HepG2 (cell line): ENCODE data around the gene PDK2. TPM values are rescaled to one million over a fixed set of nuclear protein-coding genes. Genes with fewer than 3 reads are reported as not detected.

Source experiments
- ATF7 ChIP-seq, 2 experiments: fragments of 450-650 bp in 1 of 2; sonication (generic) in 1 of 2; formaldehyde crosslinking in 1 of 2; IDR thresholded peaks; 2 replicates each; pipeline versions ENCODE4 v1.4.0 to v1.6.1; 2016 to 2020; ENCODE audit warnings: antibody characterized with exemption in 1 of 2, mild to moderate bottlenecking in 1 of 2, missing genetic modification reagents in 1 of 2
- CEBPZ ChIP-seq: IDR thresholded peaks from 2 replicates; pipeline ENCODE4 v1.6.1; 2012; ENCODE audit warnings: low read length, improper control_type of control experiment
- FOXC1 ChIP-seq: sonication (generic); formaldehyde crosslinking; IDR thresholded peaks from 2 replicates; pipeline ENCODE4 v1.8.0; 2022; ENCODE audit warnings: mild to moderate bottlenecking, missing genetic modification reagents, borderline replicate concordance
- GABPB1 ChIP-seq: IDR thresholded peaks from 2 replicates; pipeline ENCODE4 v1.6.1; 2016; ENCODE audit warnings: mild to moderate bottlenecking, missing genetic modification reagents, moderate library complexity, missing compliant biosample characterization
- JUNB ChIP-seq: sonication (generic); formaldehyde crosslinking; IDR thresholded peaks from 2 replicates; pipeline ENCODE4 v1.8.0; 2022; ENCODE audit warnings: missing genetic modification reagents, mild to moderate bottlenecking, borderline replicate concordance
- UBTF ChIP-seq: sonication (generic); formaldehyde crosslinking; IDR thresholded peaks from 2 replicates; pipeline ENCODE4 v1.4.0; 2020; ENCODE audit warnings: mild to moderate bottlenecking, missing genetic modification reagents
- ZNF205 ChIP-seq: IDR thresholded peaks from 2 replicates; pipeline ENCODE4 v1.6.1; 2018; ENCODE audit warnings: missing biosample characterization, missing genetic modification reagents
- ZNF263 ChIP-seq: sonication (generic); formaldehyde crosslinking; IDR thresholded peaks from 2 replicates; pipeline ENCODE4 v1.4.0; 2020; ENCODE audit warnings: missing genetic modification reagents
- ZNF446 ChIP-seq: sonication (generic); formaldehyde crosslinking; IDR thresholded peaks from 2 replicates; pipeline ENCODE4 v1.5.0; 2020; ENCODE audit warnings: mild to moderate bottlenecking, missing genetic modification reagents
- ZNF503 ChIP-seq: sonication (generic); formaldehyde crosslinking; IDR thresholded peaks from 2 replicates; pipeline ENCODE4 v1.4.0; 2020; ENCODE audit warnings: missing genetic modification reagents
- ZNF574 ChIP-seq: sonication (generic); formaldehyde crosslinking; IDR thresholded peaks from 2 replicates; pipeline ENCODE4 v1.4.0; 2020; ENCODE audit warnings: missing genetic modification reagents
- ZNF615 ChIP-seq: sonication (generic); formaldehyde crosslinking; IDR thresholded peaks from 2 replicates; pipeline ENCODE4 v1.5.0; 2020; ENCODE audit warnings: mild to moderate bottlenecking, missing genetic modification reagents, borderline replicate concordance
- ZNF660 ChIP-seq: sonication (generic); formaldehyde crosslinking; IDR thresholded peaks from 2 replicates; pipeline ENCODE4 v1.5.1; 2020; ENCODE audit warnings: mild to moderate bottlenecking, low read depth, missing genetic modification reagents, borderline replicate concordance
- ZSCAN21 ChIP-seq: sonication (generic); formaldehyde crosslinking; IDR thresholded peaks from 2 replicates; pipeline ENCODE4 v1.8.0; 2022; ENCODE audit warnings: mild to moderate bottlenecking, missing genetic modification reagents, moderate library complexity, borderline replicate concordance
- polyA plus RNA-seq, 8 experiments: library from polyadenylated mRNA; depleted of rRNA in 3 of 8; stranded (reverse) in 7 of 8; unstranded in 1 of 8; fragments of >200 nt; fragmentation: Illumina TruSeq in 4 of 8; extraction: Trizol in 4 of 8; gene quantifications; 2 replicates each; pipeline versions ENCODE4 v1.2.1 to v1.2.3, GENCODE V29; 2011 to 2016; ENCODE audit warnings: low read depth in 4 of 8, missing spikeins in 1 of 8, mixed read lengths in 1 of 8; ENCODE audit not compliant: insufficient read depth in 1 of 8
- total RNA-seq, 5 experiments: library from RNA; depleted of rRNA; stranded (reverse); fragments of >200 nt; fragmentation: Illumina TruSeq; extraction: Trizol; gene quantifications; 2 replicates each; pipeline ENCODE4 v1.2.3, GENCODE V29; 2016; ENCODE audit warnings: low read depth in 1 of 5
- TF ChIP-seq, protein P1 (sequence below): sonication (generic); formaldehyde crosslinking; IDR thresholded peaks from 2 replicates; pipeline ENCODE4 v1.5.1; 2020; ENCODE audit warnings: missing genetic modification reagents, mild to moderate bottlenecking, borderline replicate concordance

The PDK2 gene
- total and polyA plus RNA-seq, 2 of the 13 experiments (the other 11 are each of a cell fraction or from before 2014, with no cell fraction given) = 18.5 to 59.7 TPM

DNA sequence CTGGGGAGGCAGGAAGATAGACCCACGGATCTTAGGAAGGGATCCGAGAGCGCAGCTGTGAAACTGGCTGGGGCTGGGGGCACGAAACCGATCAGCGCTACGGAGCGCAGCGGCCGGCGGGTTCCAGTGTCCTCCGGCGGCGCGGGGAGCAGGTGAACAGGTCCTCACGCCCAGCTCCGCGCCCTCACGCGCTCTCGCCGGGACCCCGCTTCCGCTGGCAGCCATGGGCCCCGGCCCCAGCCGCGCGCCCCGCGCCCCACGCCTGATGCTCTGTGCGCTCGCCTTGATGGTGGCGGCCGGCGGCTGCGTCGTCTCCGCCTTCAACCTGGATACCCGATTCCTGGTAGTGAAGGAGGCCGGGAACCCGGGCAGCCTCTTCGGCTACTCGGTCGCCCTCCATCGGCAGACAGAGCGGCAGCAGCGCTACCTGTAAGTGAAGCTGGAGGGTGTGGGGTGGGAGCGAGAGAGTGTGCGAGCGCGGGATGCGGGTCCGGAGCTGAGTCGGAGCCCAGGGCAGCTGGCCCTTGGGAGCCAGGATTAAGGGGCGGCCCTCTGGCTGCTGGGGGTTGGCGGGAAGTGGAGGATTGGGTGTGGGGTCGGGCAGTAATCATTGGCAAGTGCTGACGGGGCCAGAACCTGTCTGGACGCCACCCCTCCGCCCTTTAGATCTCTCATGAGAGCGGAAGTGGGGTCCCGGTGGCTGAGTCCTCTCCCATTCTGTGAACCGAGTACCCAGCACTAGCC is 38.8 kb upstream of the PDK2 start (continued):
- no peak for TF ChIP-seq ATF7 (IDR thresholded peaks at IDR 0.05)
- no peak for TF ChIP-seq ATF7 (CRISPR knock-in tag; IDR thresholded peaks at IDR 0.05)
- TF ChIP-seq ZNF205 (CRISPR knock-in tag) = no peak
- peak; percentile 55 for TF ChIP-seq FOXC1
- 0 out of 2 replicates have a peak, but pooled peaks have one; percentile 18 for TF ChIP-seq ZNF574 (CRISPR knock-in tag)
- TF ChIP-seq JUNB (CRISPR knock-in tag) = no peak
- TF ChIP-seq GABPB1 (CRISPR knock-in tag) = peak; percentile 24; the same call in 1 of the 2 replicates
- 0 out of 2 replicates have a peak, but pooled peaks have one; percentile 59 for TF ChIP-seq ZNF446 (CRISPR knock-in tag)
- no peak for TF ChIP-seq CEBPZ
- TF ChIP-seq ZNF503 (CRISPR knock-in tag) = no peak
- TF ChIP-seq UBTF (CRISPR knock-in tag) = peak; percentile 87
- TF ChIP-seq, protein P1, sequence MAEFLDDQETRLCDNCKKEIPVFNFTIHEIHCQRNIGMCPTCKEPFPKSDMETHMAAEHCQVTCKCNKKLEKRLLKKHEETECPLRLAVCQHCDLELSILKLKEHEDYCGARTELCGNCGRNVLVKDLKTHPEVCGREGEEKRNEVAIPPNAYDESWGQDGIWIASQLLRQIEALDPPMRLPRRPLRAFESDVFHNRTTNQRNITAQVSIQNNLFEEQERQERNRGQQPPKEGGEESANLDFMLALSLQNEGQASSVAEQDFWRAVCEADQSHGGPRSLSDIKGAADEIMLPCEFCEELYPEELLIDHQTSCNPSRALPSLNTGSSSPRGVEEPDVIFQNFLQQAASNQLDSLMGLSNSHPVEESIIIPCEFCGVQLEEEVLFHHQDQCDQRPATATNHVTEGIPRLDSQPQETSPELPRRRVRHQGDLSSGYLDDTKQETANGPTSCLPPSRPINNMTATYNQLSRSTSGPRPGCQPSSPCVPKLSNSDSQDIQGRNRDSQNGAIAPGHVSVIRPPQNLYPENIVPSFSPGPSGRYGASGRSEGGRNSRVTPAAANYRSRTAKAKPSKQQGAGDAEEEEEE (CRISPR knock-in tag) = no peak
- TF ChIP-seq ZNF263 (CRISPR knock-in tag) = 0 out of 2 replicates have a peak, but pooled peaks have one; percentile 17
- no peak for TF ChIP-seq ZNF615 (CRISPR knock-in tag)
- no peak for TF ChIP-seq ZNF660 (CRISPR knock-in tag)
- peak; percentile 40; the same call in 1 of the 2 replicates for TF ChIP-seq ZSCAN21 (CRISPR knock-in tag)
